Activated T-helper 1 cell treated with anti-CD3 and anti-CD28 coated beads, Interleukin-12 subunit alpha, Interleukin-12 subunit beta, Interleukin-2, Interleukin-4 antibody, amounts not matched to agents 30 ng/mL and 10 ng/mL and 1 ng/mL, durations not matched to agents 14 hours and 24 hours and 36 hours (primary cell): ENCODE results near the gene EFNB2. TPM values are rescaled to one million over a fixed set of nuclear protein-coding genes. Genes with fewer than 3 reads are reported as not detected.

Source experiments
- DNase-seq: peaks from one replicate; pipeline ENCODE4 v3.0.0; 2021; ENCODE audit warnings: low spot score
- H3K27ac Mint-ChIP-seq: one replicate; pipeline ENCODE4 v1.8.0; 2021; ENCODE audit warnings: mild to moderate bottlenecking, mixed read lengths
- H3K27me3 Mint-ChIP-seq: one replicate; pipeline ENCODE4 v1.8.0; 2022; ENCODE audit warnings: mild to moderate bottlenecking, moderate library complexity, mixed read lengths; ENCODE audit not compliant: insufficient read depth
- H3K36me3 Mint-ChIP-seq: one replicate; pipeline ENCODE4 v1.8.0; 2021; ENCODE audit warnings: low read depth, mixed read lengths
- H3K4me1 Mint-ChIP-seq: one replicate; pipeline ENCODE4 v1.8.0; 2021; ENCODE audit warnings: low read depth, mixed read lengths
- H3K4me3 Mint-ChIP-seq: one replicate; pipeline ENCODE4 v1.8.0; 2021; ENCODE audit warnings: mild to moderate bottlenecking, moderate library complexity, mixed read lengths
- H3K9me3 Mint-ChIP-seq: one replicate; pipeline ENCODE4 v1.8.0; 2021; ENCODE audit warnings: mixed read lengths
- intact Hi-C: fragments of 100-400 bp; cut with micrococcal nuclease; formaldehyde crosslinking; loops from one replicate; pipeline ENCODE4 v1.15.1; 2024
- total RNA-seq: library from RNA; stranded (reverse); gene quantifications from 2 replicates; pipeline ENCODE4 v1.2.3, GENCODE V29; 2022

Gene EFNB2
- total RNA-seq, 1 donor from 2014 or later, result 0.44 TPM

GRCh38 chr13:106528718-106529414 lies 6.6 kb downstream of the EFNB2 start:
- intact Hi-C loops, result no loop called here
- Mint-ChIP-seq H3K4me3 (no peak overlapping the region), H3K4me1 (peaks cover 11% of the 10 kb centered on the region), H3K27ac (no peak overlapping the region), H3K27me3 (peaks cover 49% of the 10 kb centered on the region), H3K36me3 (peaks cover 2% of the 10 kb centered on the region), H3K9me3 (no peaks in the 10 kb centered on the region)
- DNase-seq, result no peak

- intact Hi-C loops, result no loop called here
- Mint-ChIP-seq H3K4me1 (peaks cover 4% of the 10 kb centered on the region), H3K27ac (no peak overlapping the region), H3K36me3 (no peaks in the 10 kb centered on the region), H3K4me3 (no peak overlapping the region), H3K9me3 (no peaks in the 10 kb centered on the region), H3K27me3 (peaks cover 42% of the 10 kb centered on the region)
- no peak for DNase-seq
These were observed 7.6 kb downstream of the EFNB2 start for GRCh38 chr13:106527826-106528225.

GRCh38 chr13:106527445-106527801 lies 8.0 kb downstream of the EFNB2 start:
- no peak overlapping the region for H3K4me3 Mint-ChIP-seq
- no peak for DNase-seq
- no peaks in the 10 kb centered on the region for H3K36me3 Mint-ChIP-seq
- H3K27ac Mint-ChIP-seq, result no peak overlapping the region
- H3K27me3 Mint-ChIP-seq, result peaks cover 38% of the 10 kb centered on the region
- peaks cover under 1% of the 10 kb centered on the region for H3K4me1 Mint-ChIP-seq
- H3K9me3 Mint-ChIP-seq, result no peaks in the 10 kb centered on the region
- intact Hi-C loops, result no loop called here

- Mint-ChIP-seq H3K36me3 (no peaks in the 10 kb centered on the region), H3K9me3 (no peaks in the 10 kb centered on the region), H3K27ac (no peak overlapping the region), H3K27me3 (peaks cover 35% of the 10 kb centered on the region), H3K4me1 (no peaks in the 10 kb centered on the region), H3K4me3 (no peak overlapping the region)
- intact Hi-C loops, result no loop called here
- no peak for DNase-seq
These were observed 8.6 kb downstream of the EFNB2 start for GRCh38 chr13:106526738-106527444.

GRCh38 chr13:106525865-106526264 lies 9.6 kb downstream of the EFNB2 start:
- peaks cover 28% of the 10 kb centered on the region for H3K27me3 Mint-ChIP-seq
- no peak overlapping the region for H3K27ac Mint-ChIP-seq
- H3K4me3 Mint-ChIP-seq, result no peak overlapping the region
- no peaks in the 10 kb centered on the region for H3K36me3 Mint-ChIP-seq
- no peak for DNase-seq
- no peaks in the 10 kb centered on the region for H3K9me3 Mint-ChIP-seq
- intact Hi-C loops, result no loop called here
- H3K4me1 Mint-ChIP-seq, result no peaks in the 10 kb centered on the region

- Mint-ChIP-seq H3K27ac (no peak overlapping the region), H3K4me1 (no peaks in the 10 kb centered on the region), H3K4me3 (no peak overlapping the region), H3K9me3 (no peaks in the 10 kb centered on the region), H3K27me3 (peaks cover 18% of the 10 kb centered on the region), H3K36me3 (no peaks in the 10 kb centered on the region)
- intact Hi-C loops, result no loop called here
- DNase-seq, result no peak
These were observed 11.4 kb downstream of the EFNB2 start for GRCh38 chr13:106524108-106524507.

GRCh38 chr13:106523576-106523975 lies 11.9 kb downstream of the EFNB2 start:
- H3K4me1 Mint-ChIP-seq, result no peaks in the 10 kb centered on the region
- DNase-seq, result no peak
- no peak overlapping the region for H3K27ac Mint-ChIP-seq
- no peaks in the 10 kb centered on the region for H3K36me3 Mint-ChIP-seq
- peaks cover 18% of the 10 kb centered on the region for H3K27me3 Mint-ChIP-seq
- intact Hi-C loops, result no loop called here
- H3K9me3 Mint-ChIP-seq, result no peaks in the 10 kb centered on the region
- H3K4me3 Mint-ChIP-seq, result no peak overlapping the region

GRCh38 chr13:106522898-106523525 lies 12.4 kb downstream of the EFNB2 start:
- H3K36me3 Mint-ChIP-seq, result no peaks in the 10 kb centered on the region

GRCh38 chr13:106522112-106522705 lies 13.3 kb downstream of the EFNB2 start:
- no peaks in the 10 kb centered on the region for H3K4me1 Mint-ChIP-seq
- intact Hi-C loops, result no loop called here
- no peak for DNase-seq
- no peak overlapping the region for H3K27ac Mint-ChIP-seq
- no peak overlapping the region for H3K4me3 Mint-ChIP-seq
- peaks cover 18% of the 10 kb centered on the region for H3K27me3 Mint-ChIP-seq
- H3K9me3 Mint-ChIP-seq, result no peaks in the 10 kb centered on the region
- no peaks in the 10 kb centered on the region for H3K36me3 Mint-ChIP-seq

More at GRCh38 chr13:106522898-106523525, 12.4 kb downstream of the EFNB2 start:
- intact Hi-C loops, result no loop called here
- no peaks in the 10 kb centered on the region for H3K4me1 Mint-ChIP-seq
- H3K27me3 Mint-ChIP-seq, result peaks cover 18% of the 10 kb centered on the region
- no peak overlapping the region for H3K4me3 Mint-ChIP-seq
- H3K27ac Mint-ChIP-seq, result no peak overlapping the region
- no peak for DNase-seq
- H3K9me3 Mint-ChIP-seq, result no peaks in the 10 kb centered on the region

- Mint-ChIP-seq H3K9me3 (no peaks in the 10 kb centered on the region), H3K27me3 (peaks cover 18% of the 10 kb centered on the region), H3K27ac (no peak overlapping the region), H3K4me1 (no peaks in the 10 kb centered on the region), H3K36me3 (no peaks in the 10 kb centered on the region), H3K4me3 (no peak overlapping the region)
- intact Hi-C loops, result no loop called here
- no peak for DNase-seq
These were observed 14.2 kb downstream of the EFNB2 start for GRCh38 chr13:106521095-106521799.

GRCh38 chr13:106520251-106521054 lies 15.0 kb downstream of the EFNB2 start:
- Mint-ChIP-seq H3K4me3 (no peak overlapping the region), H3K36me3 (no peaks in the 10 kb centered on the region), H3K27me3 (peaks cover 18% of the 10 kb centered on the region), H3K4me1 (no peaks in the 10 kb centered on the region), H3K27ac (no peak overlapping the region), H3K9me3 (no peaks in the 10 kb centered on the region)
- intact Hi-C loops, result no loop called here
- no peak for DNase-seq

- Mint-ChIP-seq H3K4me1 (no peaks in the 10 kb centered on the region), H3K36me3 (no peaks in the 10 kb centered on the region), H3K27me3 (peaks cover 10% of the 10 kb centered on the region), H3K9me3 (no peaks in the 10 kb centered on the region), H3K4me3 (no peak overlapping the region), H3K27ac (no peak overlapping the region)
- intact Hi-C loops, result no loop called here
- no peak for DNase-seq
These were observed 16.9 kb downstream of the EFNB2 start for GRCh38 chr13:106518512-106518911.
